Stomach smooth muscle (tissue), 2 donors: ENCODE results near the gene MX2.

Experiments
- H3K27ac ChIP-seq: one replicate; pipeline ENCODE4 v1.7.0; 2013; ENCODE audit warnings: mild to moderate bottlenecking, low read length, inconsistent platforms
- H3K27me3 ChIP-seq, 2 donors: one replicate each; pipeline ENCODE4 v1.7.0; 2013; ENCODE audit warnings: low read length in 2 of 2; ENCODE audit not compliant: insufficient read depth in 2 of 2, control insufficient read depth in 1 of 2
- H3K36me3 ChIP-seq, 2 donors: one replicate each; pipeline ENCODE4 v1.7.0; 2013; ENCODE audit warnings: low read length in 2 of 2; ENCODE audit not compliant: control insufficient read depth in 2 of 2, insufficient read depth in 2 of 2
- H3K4me1 ChIP-seq: one replicate; pipeline ENCODE4 v1.7.0; 2013; ENCODE audit warnings: low read length; ENCODE audit not compliant: control insufficient read depth, insufficient read depth
- H3K4me3 ChIP-seq, 2 donors: one replicate each; pipeline ENCODE4 v1.7.0; 2013; ENCODE audit warnings: low read length in 2 of 2
- H3K9ac ChIP-seq, 2 donors: one replicate each; pipeline ENCODE4 v1.7.0; 2013; ENCODE audit warnings: low read length in 2 of 2, mild to moderate bottlenecking in 1 of 2
- H3K9me3 ChIP-seq, 2 donors: one replicate each; pipeline ENCODE4 v1.7.0; 2013; ENCODE audit warnings: low read length in 2 of 2; ENCODE audit not compliant: control insufficient read depth in 2 of 2
- donor health status: healthy.
- donor health status: Pancreatic carcinoma.

The MX2 gene

GRCh38 chr21:41366522-41367151 is 4.8 kb downstream of the MX2 start:
- Histone ChIP-seq H3K9me3 (no peaks in the 10 kb centered on the region), H3K4me1 (peaks cover 11% of the 10 kb centered on the region), H3K36me3 (no peaks in the 10 kb centered on the region), H3K4me3 (no peak overlapping the region), H3K9ac (no peak overlapping the region), H3K27me3 (peaks cover 7 to 10% of the 10 kb centered on the region in 2 donors), H3K27ac (no peak overlapping the region)

GRCh38 chr21:41367301-41367944 is 5.6 kb downstream of the MX2 start:
- Histone ChIP-seq H3K9ac (no peak overlapping the region), H3K27ac (no peak overlapping the region)

DNA sequence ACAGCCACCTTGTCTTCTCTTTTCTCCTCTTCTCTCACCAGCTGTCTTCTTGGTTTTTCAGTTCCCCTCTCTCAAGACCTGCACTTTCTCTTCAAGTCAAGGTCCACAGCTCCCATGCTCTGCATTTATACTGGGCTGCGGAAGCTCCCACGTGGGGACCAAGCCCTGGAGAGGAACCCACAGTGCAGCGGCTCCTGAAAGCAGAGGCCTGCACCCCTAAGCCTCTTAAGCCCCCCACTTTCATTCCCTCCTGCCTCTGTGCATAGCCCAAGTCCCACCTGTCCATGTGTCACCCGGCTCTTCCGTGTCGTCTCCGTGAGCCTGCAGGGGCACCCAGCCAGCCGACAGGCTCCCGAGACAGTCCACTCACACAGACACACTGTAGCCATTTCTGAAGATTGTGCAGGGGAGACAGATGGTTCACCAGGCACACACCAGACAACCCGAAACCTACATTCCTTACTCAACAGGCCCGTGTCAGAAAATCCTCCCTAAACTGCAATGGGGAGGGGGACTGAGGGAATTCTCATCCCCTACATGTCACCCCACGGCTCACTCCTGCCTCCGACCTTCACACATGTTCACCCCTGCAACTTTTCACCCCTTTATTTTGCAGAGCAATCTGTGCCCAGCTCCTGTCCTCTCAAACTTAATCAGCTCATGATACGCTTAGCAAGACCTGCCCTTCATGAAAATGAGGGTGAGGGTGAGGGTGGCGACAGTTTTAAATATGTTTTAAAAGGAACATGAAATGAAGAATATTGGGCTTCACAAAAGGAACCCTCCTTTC is 6.3 kb downstream of the MX2 start:
- Histone ChIP-seq H3K27ac (no peak overlapping the region), H3K4me3 (no peak overlapping the region), H3K9ac (no peak overlapping the region), H3K27me3 (peaks cover 4 to 10% of the 10 kb centered on the region in 2 donors), H3K9me3 (no peaks in the 10 kb centered on the region), H3K4me1 (peaks cover 8% of the 10 kb centered on the region), H3K36me3 (no peaks in the 10 kb centered on the region)

More at GRCh38 chr21:41367301-41367944, 5.6 kb downstream of the MX2 start:
- H3K4me3 ChIP-seq: no peak overlapping the region
- no peaks in the 10 kb centered on the region for H3K9me3 ChIP-seq
- no peaks in the 10 kb centered on the region for H3K36me3 ChIP-seq
- H3K4me1 ChIP-seq: peaks cover 8% of the 10 kb centered on the region
- peaks cover 7 to 10% of the 10 kb centered on the region in 2 donors for H3K27me3 ChIP-seq

- peak overlapping the region in 1 of 2 donors; percentile 46 for H3K4me3 ChIP-seq
- H3K4me1 ChIP-seq: peaks cover 8% of the 10 kb centered on the region
- H3K9ac ChIP-seq: no peak overlapping the region
- peaks cover 2 to 10% of the 10 kb centered on the region in 2 donors for H3K27me3 ChIP-seq
- no peaks in the 10 kb centered on the region for H3K9me3 ChIP-seq
- no peaks in the 10 kb centered on the region for H3K36me3 ChIP-seq
- H3K27ac ChIP-seq: no peak overlapping the region
Observed at GRCh38 chr21:41368735-41369104, 6.9 kb downstream of the MX2 start.

GRCh38 chr21:41369105-41369919 is 7.5 kb downstream of the MX2 start:
- peak overlapping the region; percentile 46 to 47 for H3K4me3 ChIP-seq
- H3K4me1 ChIP-seq: peaks cover 8% of the 10 kb centered on the region
- no peak overlapping the region for H3K9ac ChIP-seq

DNA sequence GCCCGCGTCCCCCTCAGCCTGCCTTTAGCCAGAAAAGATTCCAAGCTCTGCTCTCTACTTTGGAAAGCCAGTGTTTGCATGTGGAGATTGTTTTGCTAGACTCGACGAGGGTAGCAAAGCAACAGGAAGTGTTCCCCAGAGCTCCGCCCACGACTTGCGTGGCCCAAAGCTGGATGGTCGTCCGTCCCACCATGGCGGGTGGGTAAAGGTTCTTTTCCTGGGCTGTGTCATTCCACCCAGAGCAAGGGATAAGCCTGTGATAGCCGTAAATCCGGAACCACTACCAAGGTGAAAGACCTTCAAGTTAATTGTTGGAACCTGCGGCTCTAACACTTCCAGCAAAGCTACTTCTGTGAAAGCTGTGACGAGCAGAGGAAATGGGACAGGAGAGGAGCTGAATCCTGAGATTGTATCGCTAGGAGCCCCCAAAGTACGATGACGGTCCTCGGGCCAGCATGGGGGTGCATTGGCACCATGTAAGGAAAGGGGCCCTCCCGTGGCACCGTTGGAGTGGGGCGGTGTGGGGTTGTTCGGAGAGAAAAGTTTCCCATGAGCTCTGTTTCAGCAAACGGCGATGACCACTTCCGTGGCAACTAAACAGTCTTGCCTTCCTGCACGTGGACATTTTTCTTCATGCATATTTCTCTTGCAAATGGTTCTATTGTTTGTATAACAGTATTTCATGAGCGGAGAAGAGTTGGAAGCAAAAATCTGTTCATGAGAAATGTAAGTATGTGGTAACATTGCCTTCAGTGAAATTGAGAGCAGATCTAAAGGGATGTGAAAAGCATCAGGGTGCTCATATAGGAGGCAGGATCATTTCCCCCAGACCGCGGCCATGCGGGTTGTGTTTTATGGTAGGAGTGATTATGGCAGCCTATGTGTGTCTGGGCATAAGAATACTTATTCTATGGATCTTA is 8.4 kb downstream of the MX2 start:
- H3K4me1 ChIP-seq: peaks cover 8% of the 10 kb centered on the region
- no peaks in the 10 kb centered on the region for H3K9me3 ChIP-seq
- H3K27ac ChIP-seq: no peak overlapping the region
- H3K27me3 ChIP-seq: peaks cover 2 to 10% of the 10 kb centered on the region in 2 donors
- H3K4me3 ChIP-seq: peak overlapping the region in 1 of 2 donors; percentile 40
- no peak overlapping the region for H3K9ac ChIP-seq
- peaks cover 0 to 2% of the 10 kb centered on the region in 2 donors for H3K36me3 ChIP-seq

More at GRCh38 chr21:41369105-41369919, 7.5 kb downstream of the MX2 start:
- no peak overlapping the region for H3K27ac ChIP-seq
- no peaks in the 10 kb centered on the region for H3K9me3 ChIP-seq
- peaks cover 0 to 2% of the 10 kb centered on the region in 2 donors for H3K36me3 ChIP-seq
- peaks cover 2 to 10% of the 10 kb centered on the region in 2 donors for H3K27me3 ChIP-seq

GRCh38 chr21:41370840-41371684 is 9.2 kb downstream of the MX2 start:
- peaks cover 2 to 10% of the 10 kb centered on the region in 2 donors for H3K27me3 ChIP-seq
- H3K4me3 ChIP-seq: no peak overlapping the region
- H3K9ac ChIP-seq: no peak overlapping the region
- H3K36me3 ChIP-seq: peaks cover 0 to 2% of the 10 kb centered on the region in 2 donors
- H3K27ac ChIP-seq: no peak overlapping the region
- H3K9me3 ChIP-seq: no peaks in the 10 kb centered on the region
- H3K4me1 ChIP-seq: peaks cover 8% of the 10 kb centered on the region

- no peaks in the 10 kb centered on the region for H3K9me3 ChIP-seq
- peaks cover 8% of the 10 kb centered on the region for H3K4me1 ChIP-seq
- H3K4me3 ChIP-seq: no peak overlapping the region
- peaks cover 0 to 2% of the 10 kb centered on the region in 2 donors for H3K36me3 ChIP-seq
- H3K9ac ChIP-seq: no peak overlapping the region
- peaks cover 2 to 10% of the 10 kb centered on the region in 2 donors for H3K27me3 ChIP-seq
- no peak overlapping the region for H3K27ac ChIP-seq
Observed at GRCh38 chr21:41371685-41372030, 9.8 kb downstream of the MX2 start.

- H3K9ac ChIP-seq: no peak overlapping the region
- no peaks in the 10 kb centered on the region for H3K9me3 ChIP-seq
- H3K27me3 ChIP-seq: peaks cover 2 to 4% of the 10 kb centered on the region in 2 donors
- H3K36me3 ChIP-seq: peaks cover 0 to 2% of the 10 kb centered on the region in 2 donors
- no peak overlapping the region for H3K27ac ChIP-seq
- peaks cover 5% of the 10 kb centered on the region for H3K4me1 ChIP-seq
- no peak overlapping the region for H3K4me3 ChIP-seq
Observed at GRCh38 chr21:41373253-41373652, 11.4 kb downstream of the MX2 start.
